NB4 (cell line): ENCODE measurements around the gene MLLT3.

Experiments
- CTCF ChIP-seq: IDR thresholded peaks from one replicate; pipeline ENCODE4 v1.5.1; 2012; ENCODE audit warnings: low read depth, low read length
- POLR2A ChIP-seq: IDR thresholded peaks from 2 replicates; pipeline ENCODE4 v1.6.1; 2011; ENCODE audit warnings: mild to moderate bottlenecking; ENCODE audit not compliant: insufficient read length; ENCODE audit errors: extremely low read depth

- TF ChIP-seq CTCF (no peak), POLR2A (no peak)
Observed at GRCh38 chr9:20369391-20369790, 252.9 kb downstream of the MLLT3 start.
